AG10803 (cell line): ENCODE measurements around the gene TMEM253.

Experiments used
- DNase-seq: peaks from one replicate; pipeline ENCODE4 v3.0.0; 2010; ENCODE audit warnings: low read depth
- H3K4me3 ChIP-seq: 2 replicates; pipeline ENCODE4 v1.5.1; 2011; ENCODE audit warnings: mild to moderate bottlenecking, low read length, control low read depth
- TF ChIP-seq, protein P1 (sequence below): conservative IDR thresholded peaks from 2 replicates; pipeline ENCODE4 v1.5.1; 2011; ENCODE audit warnings: mild to moderate bottlenecking, low read length, control low read depth, inconsistent platforms

The TMEM253 gene

DNA sequence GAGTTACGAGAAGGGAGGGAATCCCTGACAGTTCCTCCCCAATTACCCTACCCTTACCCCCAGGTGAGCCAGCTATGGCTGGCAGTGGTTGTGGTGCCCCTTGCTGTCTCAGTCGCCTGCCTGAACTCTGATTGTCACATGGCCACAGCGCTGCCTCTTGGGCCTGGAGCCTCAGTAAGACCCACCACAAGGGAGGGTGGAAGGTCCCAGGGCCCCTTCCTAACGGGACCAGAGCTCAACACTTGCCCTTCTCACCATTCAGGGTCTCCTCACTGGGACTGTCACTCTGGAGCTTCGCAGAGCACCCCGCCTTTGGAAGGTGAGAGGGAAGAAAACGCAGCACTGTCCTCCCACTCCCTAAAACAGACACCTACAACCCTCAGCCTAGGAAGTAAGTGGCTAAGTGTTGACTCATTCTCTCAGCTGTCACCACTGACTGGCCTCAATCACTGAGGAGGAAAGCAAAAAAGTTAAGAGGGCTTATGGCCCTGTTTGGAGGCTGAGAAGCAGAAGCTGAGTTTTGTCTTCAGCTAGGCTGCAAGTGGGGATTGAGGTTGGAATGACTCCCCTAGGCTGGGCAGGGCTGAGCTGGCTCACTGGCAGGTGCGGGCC, 1.0 kb downstream of the TMEM253 start:
- no peak for DNase-seq
- TF ChIP-seq, protein P1, sequence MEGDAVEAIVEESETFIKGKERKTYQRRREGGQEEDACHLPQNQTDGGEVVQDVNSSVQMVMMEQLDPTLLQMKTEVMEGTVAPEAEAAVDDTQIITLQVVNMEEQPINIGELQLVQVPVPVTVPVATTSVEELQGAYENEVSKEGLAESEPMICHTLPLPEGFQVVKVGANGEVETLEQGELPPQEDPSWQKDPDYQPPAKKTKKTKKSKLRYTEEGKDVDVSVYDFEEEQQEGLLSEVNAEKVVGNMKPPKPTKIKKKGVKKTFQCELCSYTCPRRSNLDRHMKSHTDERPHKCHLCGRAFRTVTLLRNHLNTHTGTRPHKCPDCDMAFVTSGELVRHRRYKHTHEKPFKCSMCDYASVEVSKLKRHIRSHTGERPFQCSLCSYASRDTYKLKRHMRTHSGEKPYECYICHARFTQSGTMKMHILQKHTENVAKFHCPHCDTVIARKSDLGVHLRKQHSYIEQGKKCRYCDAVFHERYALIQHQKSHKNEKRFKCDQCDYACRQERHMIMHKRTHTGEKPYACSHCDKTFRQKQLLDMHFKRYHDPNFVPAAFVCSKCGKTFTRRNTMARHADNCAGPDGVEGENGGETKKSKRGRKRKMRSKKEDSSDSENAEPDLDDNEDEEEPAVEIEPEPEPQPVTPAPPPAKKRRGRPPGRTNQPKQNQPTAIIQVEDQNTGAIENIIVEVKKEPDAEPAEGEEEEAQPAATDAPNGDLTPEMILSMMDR: no peak
- no peak overlapping the region for H3K4me3 ChIP-seq

DNA sequence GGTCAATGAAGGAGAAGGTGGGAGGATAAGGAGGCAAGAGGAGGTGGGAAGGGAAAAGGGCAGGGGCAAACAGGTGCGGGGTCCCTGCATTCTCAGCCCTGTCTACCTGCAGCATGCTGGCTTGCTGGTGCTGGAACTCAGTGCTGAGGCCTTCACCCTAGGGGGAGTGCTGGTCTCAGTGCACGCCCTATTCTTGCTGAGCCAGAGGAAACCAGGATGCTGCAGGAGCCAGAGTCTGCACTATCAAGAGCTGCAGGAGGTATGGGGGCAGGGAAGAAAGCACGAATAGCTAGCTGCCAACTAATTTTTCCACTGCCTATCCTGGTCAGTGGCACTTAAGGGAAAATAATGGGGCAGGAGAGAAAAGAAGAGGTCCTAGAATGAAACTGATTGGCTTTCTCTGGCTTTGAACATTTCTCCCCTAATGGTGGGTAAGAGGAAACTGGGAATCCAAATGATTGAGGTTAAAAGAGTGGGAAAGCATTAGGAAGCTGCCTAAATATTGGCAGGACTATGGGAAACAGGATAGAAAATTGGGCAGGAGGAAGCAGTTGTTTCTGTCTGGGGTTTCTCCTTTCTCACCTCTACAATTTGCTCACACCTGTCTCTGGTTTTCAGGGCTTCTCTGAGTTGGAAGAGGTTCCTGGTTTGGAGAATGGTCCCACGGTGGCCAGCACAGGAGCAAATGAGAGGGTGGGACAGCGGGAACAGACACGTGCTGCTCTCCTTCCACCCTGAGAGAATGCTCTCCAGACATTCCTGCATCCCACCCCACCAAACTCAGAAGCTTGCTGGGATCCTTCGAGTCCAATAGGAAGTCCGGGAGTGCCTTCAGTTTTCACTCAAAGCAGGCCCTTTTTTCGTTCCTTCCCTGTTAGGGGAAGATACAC, 1.9 kb downstream of the TMEM253 start:
- H3K4me3 ChIP-seq: peak overlapping the region; percentile 48
- TF ChIP-seq, protein P1: no peak
- no peak for DNase-seq

DNA sequence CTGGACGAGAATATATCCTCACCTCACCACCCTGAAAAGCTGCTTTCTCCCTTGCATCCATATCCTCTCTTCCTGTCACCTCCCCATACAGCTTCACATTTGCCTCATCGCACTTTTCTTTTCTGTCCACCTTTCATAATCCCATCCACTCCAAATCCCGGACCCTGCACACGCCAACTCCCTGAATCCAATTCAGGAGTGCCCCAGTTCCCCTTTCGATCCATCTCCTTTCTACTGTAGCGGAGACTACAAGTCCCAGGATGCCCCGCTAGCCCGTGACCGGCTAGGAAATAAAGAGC, 2.5 kb downstream of the TMEM253 start:
- H3K4me3 ChIP-seq: peak overlapping the region; percentile 48
- DNase-seq: no peak
- TF ChIP-seq, protein P1: no peak

DNA sequence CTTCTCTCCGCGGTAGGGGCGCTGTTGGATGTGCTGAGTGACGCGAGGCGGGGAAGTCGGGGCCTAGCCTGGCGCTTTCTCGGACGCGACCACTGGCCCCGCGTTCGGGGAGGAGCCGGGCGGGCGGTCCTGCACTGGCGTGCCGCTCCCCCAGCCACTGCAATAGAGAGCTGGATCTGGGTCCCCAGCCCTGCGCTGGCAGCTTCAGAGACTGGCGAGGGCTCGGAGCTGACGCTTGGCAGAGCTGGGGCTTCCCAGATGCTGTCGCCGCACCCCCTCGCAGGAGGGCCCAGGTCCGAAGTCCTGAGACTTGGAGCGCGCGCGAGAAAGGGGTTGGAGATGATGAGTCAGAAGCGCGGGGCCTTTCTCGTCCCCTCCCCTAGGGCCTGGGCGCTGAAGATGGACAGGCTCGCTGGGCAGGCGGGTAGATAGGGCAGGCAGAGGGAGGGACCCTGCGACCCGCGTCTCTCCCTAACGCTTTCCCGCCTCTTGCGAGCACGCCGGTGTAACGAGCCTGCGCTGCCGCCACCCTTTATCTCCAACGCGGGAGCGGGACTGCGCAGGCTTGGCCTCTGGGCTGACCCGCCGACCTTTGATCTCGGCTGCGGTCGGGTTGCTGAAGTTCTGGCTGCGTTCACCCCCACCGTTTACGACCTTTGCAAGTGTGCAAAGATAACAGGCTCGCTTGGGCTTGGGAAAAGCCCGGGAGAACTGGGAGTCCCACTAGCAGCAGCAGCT, 3.0 kb downstream of the TMEM253 start:
- TF ChIP-seq, protein P1: peak; percentile 74
- DNase-seq: peak; percentile 94
- peak overlapping the region; percentile 91 for H3K4me3 ChIP-seq

DNA sequence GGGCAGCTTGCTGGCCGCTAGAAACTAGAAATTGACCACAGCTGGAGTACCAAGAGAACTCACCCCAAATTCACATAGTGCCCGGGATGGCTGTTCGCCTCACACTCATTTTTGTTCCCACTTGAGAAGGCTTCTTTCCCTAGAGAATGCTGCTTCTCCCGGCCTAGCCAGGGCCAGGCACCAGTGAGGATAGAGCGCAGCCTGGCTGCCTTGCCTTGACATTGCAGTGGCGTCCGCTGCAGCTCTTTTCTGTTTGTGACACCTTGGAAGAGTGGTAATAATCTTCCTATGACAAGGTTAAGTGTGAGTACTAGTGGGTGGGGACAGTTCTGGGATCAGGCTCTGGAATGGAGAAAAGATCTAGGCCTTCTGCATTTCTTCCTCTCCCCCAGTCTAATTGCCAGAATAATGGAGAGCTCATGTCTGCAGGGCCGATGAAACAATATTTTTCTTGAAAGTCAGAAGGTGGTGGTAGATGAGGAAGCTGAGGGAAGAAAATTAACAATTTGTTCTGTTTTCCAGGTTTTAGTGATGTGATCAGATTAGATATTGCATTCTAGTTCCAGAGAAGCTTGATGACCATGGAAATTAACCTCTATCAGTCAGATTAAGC, 3.7 kb downstream of the TMEM253 start:
- DNase-seq: peak; percentile 74
- TF ChIP-seq, protein P1: peak; percentile 99
- peak overlapping the region; percentile 91 for H3K4me3 ChIP-seq

DNA sequence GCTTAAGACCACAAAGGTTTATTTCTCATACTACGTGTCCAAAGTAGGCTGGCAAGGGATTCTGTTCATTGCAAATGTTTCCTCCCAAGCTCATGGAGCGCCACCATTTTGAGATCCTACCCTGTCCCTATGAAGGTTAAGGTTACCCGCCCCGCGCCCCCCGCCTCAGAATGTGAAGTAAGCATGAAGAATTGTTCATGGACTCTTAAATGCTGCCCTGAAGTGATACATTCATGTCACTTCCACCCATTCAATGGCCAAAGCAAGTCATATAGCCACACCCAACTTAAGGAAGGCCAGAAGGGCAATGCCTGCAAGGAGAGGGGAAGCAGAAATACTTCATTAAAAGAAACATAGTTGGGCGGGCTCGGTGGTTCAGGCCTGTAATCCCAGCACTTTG, 4.2 kb downstream of the TMEM253 start:
- TF ChIP-seq, protein P1: no peak
- DNase-seq: no peak
- no peak overlapping the region for H3K4me3 ChIP-seq
